ENCODE results near the gene ABITRAM. TPM values are rescaled to one million over a fixed set of nuclear protein-coding genes. Genes with fewer than 3 reads are reported as not detected.
A peak's percentile ranks its signal among the peaks of the same experiment; 100 is the strongest.

Gene ABITRAM
- total RNA-seq, 1 experiment from 2014 or later, result 39.4 TPM

DNA sequence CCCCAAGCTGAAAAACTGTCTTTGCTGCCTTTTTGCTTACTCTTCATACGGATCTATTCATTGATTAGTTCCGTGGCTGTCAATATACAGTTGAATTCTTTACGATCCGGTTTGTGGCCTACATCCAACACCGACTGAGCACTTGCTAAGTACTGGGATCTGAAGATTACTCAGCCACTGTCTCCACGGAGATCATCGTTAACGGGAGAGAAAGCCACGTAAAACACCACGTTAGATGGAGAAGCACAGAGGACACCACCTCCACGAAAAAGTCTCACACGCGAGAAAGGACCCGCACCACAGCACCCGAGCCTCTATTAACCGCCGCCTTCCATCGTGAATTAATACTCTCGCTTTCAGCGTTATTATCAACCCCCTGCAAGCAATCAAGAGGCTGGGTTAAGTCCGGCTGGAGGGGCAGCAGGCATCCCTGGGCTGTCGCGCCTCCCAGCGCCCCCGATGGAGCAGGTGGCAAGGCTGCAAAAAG lies 926 bp upstream of the ABITRAM start:
- Mint-ChIP-seq H3K27ac (ENCODE audit: low read depth, unreplicated experiment) (peak overlapping the region; percentile 93), H3K36me3 (ENCODE audit: insufficient read depth, unreplicated experiment) (peaks cover 48% of the 10 kb centered on the region), H3K9me3 (ENCODE audit: unreplicated experiment) (no peaks in the 10 kb centered on the region), H3K4me1 (ENCODE audit: insufficient read depth, unreplicated experiment) (peaks cover 24% of the 10 kb centered on the region), H3K27me3 (ENCODE audit: insufficient read depth, unreplicated experiment) (no peaks in the 10 kb centered on the region), H3K4me3 (ENCODE audit: unreplicated experiment) (peak overlapping the region; percentile 98)
- CTCF ChIA-PET, result interaction anchor here (0.6 to 1.9 kb wide), 2 partner anchors 9 to 21 kb away, joined by 3 to 4 read pairs; no protein-coding TSS in a partner anchor
- intact Hi-C loops (cut with micrococcal nuclease), result loop anchor here (1.0 kb wide), 1 partner anchor 83 kb away; no protein-coding TSS in a partner anchor
- peak; percentile 5 for DNase-seq (ENCODE audit: unreplicated experiment)
- no TSS peak for BruUV-seq (replicated peaks)
- POLR2A ChIA-PET, result interaction anchor here (0.7 to 1.3 kb wide), 4 partner anchors 97 to 1606 kb away, joined by 3 to 4 read pairs (median 3); no protein-coding TSS in a partner anchor
- TF ChIP-seq, protein P1, sequence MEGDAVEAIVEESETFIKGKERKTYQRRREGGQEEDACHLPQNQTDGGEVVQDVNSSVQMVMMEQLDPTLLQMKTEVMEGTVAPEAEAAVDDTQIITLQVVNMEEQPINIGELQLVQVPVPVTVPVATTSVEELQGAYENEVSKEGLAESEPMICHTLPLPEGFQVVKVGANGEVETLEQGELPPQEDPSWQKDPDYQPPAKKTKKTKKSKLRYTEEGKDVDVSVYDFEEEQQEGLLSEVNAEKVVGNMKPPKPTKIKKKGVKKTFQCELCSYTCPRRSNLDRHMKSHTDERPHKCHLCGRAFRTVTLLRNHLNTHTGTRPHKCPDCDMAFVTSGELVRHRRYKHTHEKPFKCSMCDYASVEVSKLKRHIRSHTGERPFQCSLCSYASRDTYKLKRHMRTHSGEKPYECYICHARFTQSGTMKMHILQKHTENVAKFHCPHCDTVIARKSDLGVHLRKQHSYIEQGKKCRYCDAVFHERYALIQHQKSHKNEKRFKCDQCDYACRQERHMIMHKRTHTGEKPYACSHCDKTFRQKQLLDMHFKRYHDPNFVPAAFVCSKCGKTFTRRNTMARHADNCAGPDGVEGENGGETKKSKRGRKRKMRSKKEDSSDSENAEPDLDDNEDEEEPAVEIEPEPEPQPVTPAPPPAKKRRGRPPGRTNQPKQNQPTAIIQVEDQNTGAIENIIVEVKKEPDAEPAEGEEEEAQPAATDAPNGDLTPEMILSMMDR (IDR thresholded peaks at IDR 0.05; ENCODE audit: unreplicated experiment), result no peak

DNA sequence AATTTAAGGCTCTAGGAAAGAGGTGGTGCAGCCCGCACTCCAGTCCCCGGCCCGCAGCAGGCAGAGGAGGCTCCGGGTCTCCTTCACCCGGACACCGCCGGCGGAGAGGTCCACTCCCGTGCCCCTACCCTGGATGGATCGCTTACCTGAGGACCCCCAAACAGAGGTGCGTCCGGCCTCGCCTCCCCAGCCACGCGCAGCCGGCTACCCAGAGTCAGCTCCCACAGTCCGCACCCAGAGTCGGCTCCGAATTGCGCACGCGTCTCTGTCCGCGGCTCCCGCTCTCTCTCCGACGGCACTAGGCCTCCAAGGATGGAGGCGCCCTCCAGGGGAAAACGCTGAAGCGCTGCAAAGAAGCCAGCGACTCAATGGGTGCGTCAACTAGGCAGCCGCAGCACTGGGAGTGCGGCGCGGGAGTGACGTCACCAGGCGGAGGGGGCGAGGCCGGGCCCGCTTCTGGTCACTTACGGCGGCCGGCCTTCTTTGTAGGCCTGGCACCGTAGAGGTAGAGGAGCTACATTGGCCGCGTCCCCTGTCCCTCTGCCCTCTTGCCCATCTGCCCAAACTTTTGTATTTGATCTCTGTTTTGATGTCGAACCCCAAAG lies 380 bp upstream of the ABITRAM start, which contains the start of gene ELP1:
Gene ELP1 (minus strand): TSS at position 407 of the 605 bp plus-strand sequence. CDS start 2,978 bp downstream, outside the sequence.
- Mint-ChIP-seq H3K27me3 (ENCODE audit: insufficient read depth, unreplicated experiment) (no peaks in the 10 kb centered on the region), H3K9me3 (ENCODE audit: unreplicated experiment) (no peaks in the 10 kb centered on the region), H3K4me1 (ENCODE audit: insufficient read depth, unreplicated experiment) (peaks cover 24% of the 10 kb centered on the region), H3K27ac (ENCODE audit: low read depth, unreplicated experiment) (peak within 1 kb of the TSS; percentile 93), H3K4me3 (ENCODE audit: unreplicated experiment) (peak within 1 kb of the TSS; percentile 98), H3K36me3 (ENCODE audit: insufficient read depth, unreplicated experiment) (peaks cover 48% of the 10 kb centered on the region)
- BruUV-seq (replicated peaks), result no TSS peak
- ChIA-PET CTCF (interaction anchor here (0.7 to 1.9 kb wide), 6 partner anchors 18 to 389 kb away, joined by 3 to 5 read pairs (median 3); no protein-coding TSS in a partner anchor), POLR2A (interaction anchor here (0.7 to 1.4 kb wide), 10 partner anchors 12 to 1606 kb away, joined by 3 to 5 read pairs (median 4); no protein-coding TSS in a partner anchor)
- DNase-seq (ENCODE audit: unreplicated experiment), result peak; percentile 94
- TF ChIP-seq, protein P1 (IDR thresholded peaks at IDR 0.05; ENCODE audit: unreplicated experiment), result peak; percentile 6
- intact Hi-C loops (cut with micrococcal nuclease), result loop anchor here (1.0 to 2.0 kb wide), 2 partner anchors 84 to 387 kb away; partner anchors contain the start of gene EPB41L4B

DNA sequence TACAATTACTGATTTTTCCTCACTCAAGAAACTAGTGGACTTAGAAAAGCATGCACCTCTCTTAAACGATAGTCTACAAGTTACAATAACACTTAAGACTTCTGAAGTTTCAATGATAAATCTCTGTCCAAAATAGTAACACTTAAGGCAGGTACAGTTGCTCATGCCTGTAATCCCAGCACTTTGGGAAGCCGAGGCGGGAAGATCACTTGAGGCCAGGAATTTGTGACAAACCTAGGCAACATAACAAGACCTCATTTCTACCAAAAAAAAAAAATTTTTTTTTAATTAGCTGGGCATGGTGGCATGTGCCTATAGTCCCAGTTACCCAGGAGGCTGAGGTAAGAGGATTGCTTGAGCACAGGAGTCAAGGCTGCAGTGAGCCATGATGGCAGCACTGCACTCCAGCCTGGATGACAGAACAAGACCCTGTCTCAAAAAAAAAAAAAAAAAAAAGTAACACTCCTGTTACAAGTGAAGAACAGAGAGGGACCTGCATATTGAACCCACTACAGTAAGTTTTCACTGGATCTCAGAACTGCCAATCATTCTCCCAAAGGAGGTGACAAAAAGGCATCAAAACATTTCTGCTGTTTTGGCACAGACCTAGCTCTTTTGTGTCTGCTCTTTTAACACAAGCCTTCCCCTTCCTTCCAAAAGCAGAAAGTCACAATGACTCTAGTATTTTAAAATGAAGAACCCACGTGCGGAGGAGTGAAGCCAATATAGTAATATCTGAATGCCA lies 3.5 kb downstream of the ABITRAM start:
- no peak for DNase-seq (ENCODE audit: unreplicated experiment)
- TF ChIP-seq, protein P1 (IDR thresholded peaks at IDR 0.05; ENCODE audit: unreplicated experiment), result no peak
- Mint-ChIP-seq H3K36me3 (ENCODE audit: insufficient read depth, unreplicated experiment) (peaks cover 56% of the 10 kb centered on the region), H3K4me3 (ENCODE audit: unreplicated experiment) (no peak overlapping the region), H3K4me1 (ENCODE audit: insufficient read depth, unreplicated experiment) (peaks cover 14% of the 10 kb centered on the region), H3K27me3 (ENCODE audit: insufficient read depth, unreplicated experiment) (no peaks in the 10 kb centered on the region), H3K9me3 (ENCODE audit: unreplicated experiment) (no peaks in the 10 kb centered on the region), H3K27ac (ENCODE audit: low read depth, unreplicated experiment) (no peak overlapping the region)
- intact Hi-C loops (cut with micrococcal nuclease), result no loop called here
- no TSS peak for BruUV-seq (replicated peaks)
- ChIA-PET POLR2A (no interaction called here), CTCF (no interaction called here)

DNA sequence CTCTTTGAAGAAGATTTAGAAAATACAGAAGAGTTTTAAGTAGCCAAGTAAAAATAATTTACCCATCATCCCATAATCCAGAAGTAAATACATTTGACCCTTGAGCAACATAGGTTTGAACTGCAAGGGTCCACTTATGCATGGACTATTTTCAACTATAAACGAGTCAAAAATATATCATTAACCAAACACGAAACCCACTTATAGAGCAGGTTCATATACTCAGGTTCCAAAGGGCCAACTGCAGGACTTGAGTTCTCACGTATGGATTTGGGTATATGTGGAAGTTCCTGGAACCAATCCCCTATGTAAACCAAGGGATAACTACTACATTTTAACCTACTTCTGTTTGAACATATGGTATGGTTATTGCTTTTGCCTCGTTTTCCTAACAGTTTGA lies 5.8 kb downstream of the ABITRAM start:
- POLR2A ChIA-PET, result interaction anchor here (0.8 kb wide), 1 partner anchor 88 kb away, joined by 3 read pairs; no protein-coding TSS in a partner anchor
- no peaks in the 10 kb centered on the region for H3K27me3 Mint-ChIP-seq (ENCODE audit: insufficient read depth, unreplicated experiment)
- DNase-seq (ENCODE audit: unreplicated experiment), result no peak

More for the DNA sequence above, 5.8 kb downstream of the ABITRAM start:
- CTCF ChIA-PET, result interaction anchor here (1.0 to 1.3 kb wide), 2 partner anchors 11 to 12 kb away, joined by 3 to 4 read pairs; no protein-coding TSS in a partner anchor
- intact Hi-C loops (cut with micrococcal nuclease), result no loop called here
- Mint-ChIP-seq H3K4me3 (ENCODE audit: unreplicated experiment) (no peak overlapping the region), H3K36me3 (ENCODE audit: insufficient read depth, unreplicated experiment) (peaks cover 55% of the 10 kb centered on the region), H3K27ac (ENCODE audit: low read depth, unreplicated experiment) (no peak overlapping the region), H3K9me3 (ENCODE audit: unreplicated experiment) (no peaks in the 10 kb centered on the region), H3K4me1 (ENCODE audit: insufficient read depth, unreplicated experiment) (peaks cover 5% of the 10 kb centered on the region)
- BruUV-seq (replicated peaks), result no TSS peak
- TF ChIP-seq, protein P1 (IDR thresholded peaks at IDR 0.05; ENCODE audit: unreplicated experiment), result no peak

All from MCF 10A (cell line).